Neural progenitor cell (in vitro differentiated cells): ENCODE data around the gene C15orf39. TPM values are rescaled to one million over a fixed set of nuclear protein-coding genes. Genes with fewer than 3 reads are reported as not detected.

Source experiments
- DNase-seq: peaks from one replicate; pipeline ENCODE4 v3.0.0-alpha.2; 2016; ENCODE audit warnings: low spot score
- H2AFZ ChIP-seq: fragments of 200-600 bp; sonication (generic); replicated peaks from 2 replicates; pipeline ENCODE4 v1.6.1; 2016; ENCODE audit warnings: antibody characterized with exemption
- H3F3A ChIP-seq: fragments of 200-600 bp; sonication (generic); 2 replicates; pipeline ENCODE4 v1.6.1; 2016; ENCODE audit warnings: antibody characterized with exemption, low read depth
- H3K27ac ChIP-seq: fragments of 200-600 bp; sonication (generic); 2 replicates; pipeline ENCODE4 v1.5.1; 2016; ENCODE audit warnings: mild to moderate bottlenecking
- H3K27me3 ChIP-seq: fragments of 200-600 bp; sonication (generic); 2 replicates; pipeline ENCODE4 v1.6.1; 2016; ENCODE audit warnings: mild to moderate bottlenecking, moderate library complexity
- H3K36me3 ChIP-seq: fragments of 200-600 bp; sonication (generic); 2 replicates; pipeline ENCODE4 v1.5.1; 2016
- H3K4me1 ChIP-seq: fragments of 200-600 bp; sonication (generic); 2 replicates; pipeline ENCODE4 v1.6.1; 2016; ENCODE audit warnings: mixed run types
- H3K4me2 ChIP-seq: fragments of 200-600 bp; sonication (generic); 2 replicates; pipeline ENCODE4 v1.6.1; 2016
- H3K4me3 ChIP-seq: fragments of 200-600 bp; sonication (generic); 2 replicates; pipeline ENCODE4 v1.5.1; 2016
- H3K79me2 ChIP-seq: fragments of 200-600 bp; sonication (generic); 2 replicates; pipeline ENCODE4 v1.6.1; 2016; ENCODE audit warnings: low read depth
- H3K9ac ChIP-seq: fragments of 200-600 bp; sonication (generic); 2 replicates; pipeline ENCODE4 v1.6.1; 2016
- H3K9me3 ChIP-seq: fragments of 200-600 bp; sonication (generic); 2 replicates; pipeline ENCODE4 v1.5.1; 2016; ENCODE audit warnings: low read depth
- H4K20me1 ChIP-seq: fragments of 200-600 bp; sonication (generic); 2 replicates; pipeline ENCODE4 v1.6.1; 2016; ENCODE audit warnings: low read depth
- H3K27ac Mint-ChIP-seq: 3 replicates; pipeline ENCODE4 v1.8.0; 2021; ENCODE audit warnings: mixed read lengths
- H3K27me3 Mint-ChIP-seq: 2 replicates; pipeline ENCODE4 v1.8.0; 2022; ENCODE audit warnings: low read depth, mild to moderate bottlenecking, inconsistent platforms, moderate library complexity, mixed read lengths; ENCODE audit not compliant: insufficient read depth
- H3K36me3 Mint-ChIP-seq: 3 replicates; pipeline ENCODE4 v1.8.0; 2021; ENCODE audit warnings: mixed read lengths
- H3K4me1 Mint-ChIP-seq: 3 replicates; pipeline ENCODE4 v1.8.0; 2021; ENCODE audit warnings: mixed read lengths
- H3K4me3 Mint-ChIP-seq: 3 replicates; pipeline ENCODE4 v1.8.0; 2021; ENCODE audit warnings: mild to moderate bottlenecking, moderate library complexity, mixed read lengths
- H3K9me3 Mint-ChIP-seq: 3 replicates; pipeline ENCODE4 v1.8.0; 2020; ENCODE audit warnings: mixed read lengths
- CTCF ChIP-seq: fragments of 200-600 bp; sonication (generic); IDR thresholded peaks from 2 replicates; pipeline ENCODE4 v1.5.1; 2017; ENCODE audit warnings: antibody characterized with exemption, mild to moderate bottlenecking
- EZH2 ChIP-seq: fragments of 200-600 bp; sonication (generic); IDR thresholded peaks from 2 replicates; pipeline ENCODE4 v1.6.1; 2017; ENCODE audit warnings: antibody characterized with exemption, mild to moderate bottlenecking, moderate library complexity
- EZH2phosphoT487 ChIP-seq: fragments of 200-600 bp; sonication (generic); IDR thresholded peaks from 2 replicates; pipeline ENCODE4 v1.6.1; 2017; ENCODE audit warnings: antibody characterized with exemption
- total RNA-seq: library from RNA; depleted of rRNA; stranded (reverse); fragments of >200 nt; gene quantifications from 2 replicates; pipeline ENCODE4 v1.2.3, GENCODE V29; 2015; ENCODE audit warnings: low replicate concordance

The C15orf39 gene
- total RNA-seq, 1 donor from 2014 or later: 1.2 TPM

GRCh38 chr15:75207618-75208500, 6.2 kb downstream of the C15orf39 start:
- Mint-ChIP-seq H3K4me1 (peaks cover 10% of the 10 kb centered on the region), H3K9me3 (no peaks in the 10 kb centered on the region), H3K36me3 (peaks cover 2% of the 10 kb centered on the region), H3K27me3 (peaks cover 8% of the 10 kb centered on the region), H3K27ac (no peak overlapping the region), H3K4me3 (no peak overlapping the region)
- DNase-seq: no peak
- no peak overlapping the region for H3K4me3 ChIP-seq
- H2AFZ ChIP-seq: no peak overlapping the region
- peaks cover 14% of the 10 kb centered on the region for H3K27me3 ChIP-seq
- H3K4me2 ChIP-seq: no peak overlapping the region
- no peaks in the 10 kb centered on the region for H3F3A ChIP-seq
- TF ChIP-seq EZH2phosphoT487 (no peak), EZH2 (no peak), CTCF (no peak)
- H3K27ac ChIP-seq: no peak overlapping the region
- no peaks in the 10 kb centered on the region for H3K9me3 ChIP-seq
- peaks cover 3% of the 10 kb centered on the region for H3K4me1 ChIP-seq
- H4K20me1 ChIP-seq: peaks cover 76% of the 10 kb centered on the region
- H3K79me2 ChIP-seq: peaks cover 38% of the 10 kb centered on the region
- H3K9ac ChIP-seq: no peak overlapping the region
- no peaks in the 10 kb centered on the region for H3K36me3 ChIP-seq

- Mint-ChIP-seq H3K27ac (no peak overlapping the region), H3K4me3 (no peak overlapping the region), H3K9me3 (no peaks in the 10 kb centered on the region), H3K36me3 (peaks cover 2% of the 10 kb centered on the region), H3K4me1 (peaks cover 10% of the 10 kb centered on the region), H3K27me3 (peaks cover 4% of the 10 kb centered on the region)
- Histone ChIP-seq H3K4me2 (no peak overlapping the region), H3K4me1 (peaks cover 3% of the 10 kb centered on the region), H2AFZ (no peak overlapping the region), H3K9ac (no peak overlapping the region), H3K4me3 (no peak overlapping the region), H3K79me2 (peaks cover 29% of the 10 kb centered on the region), H3K36me3 (no peaks in the 10 kb centered on the region), H4K20me1 (peaks cover 71% of the 10 kb centered on the region), H3F3A (no peaks in the 10 kb centered on the region), H3K27ac (no peak overlapping the region), H3K9me3 (no peaks in the 10 kb centered on the region), H3K27me3 (peaks cover 6% of the 10 kb centered on the region)
- DNase-seq: no peak
- TF ChIP-seq EZH2: no peak
- TF ChIP-seq CTCF: no peak
- TF ChIP-seq EZH2phosphoT487: no peak
These were observed 7.0 kb downstream of the C15orf39 start for GRCh38 chr15:75208501-75209288.

- H4K20me1 ChIP-seq: peaks cover 65% of the 10 kb centered on the region
- no peak for TF ChIP-seq EZH2phosphoT487
- no peak for TF ChIP-seq EZH2
- no peak for TF ChIP-seq CTCF
- H3K27ac ChIP-seq: no peak overlapping the region
- peaks cover 4% of the 10 kb centered on the region for H3K27me3 Mint-ChIP-seq
- H3K4me3 Mint-ChIP-seq: no peak overlapping the region
- no peaks in the 10 kb centered on the region for H3K9me3 ChIP-seq
- H3K9ac ChIP-seq: no peak overlapping the region
- no peaks in the 10 kb centered on the region for H3K36me3 ChIP-seq
- H2AFZ ChIP-seq: no peak overlapping the region
- DNase-seq: no peak
- no peak overlapping the region for H3K4me3 ChIP-seq
- no peak overlapping the region for H3K27ac Mint-ChIP-seq
- H3K79me2 ChIP-seq: peaks cover 23% of the 10 kb centered on the region
- no peaks in the 10 kb centered on the region for H3K9me3 Mint-ChIP-seq
- peaks cover 3% of the 10 kb centered on the region for H3K4me1 ChIP-seq
- peaks cover 9% of the 10 kb centered on the region for H3K4me1 Mint-ChIP-seq
- peaks cover 2% of the 10 kb centered on the region for H3K36me3 Mint-ChIP-seq
- H3K4me2 ChIP-seq: no peak overlapping the region
- H3F3A ChIP-seq: no peaks in the 10 kb centered on the region
- no peaks in the 10 kb centered on the region for H3K27me3 ChIP-seq
These were observed 7.6 kb downstream of the C15orf39 start for GRCh38 chr15:75209289-75209676.
